WTC11 (cell line): ENCODE results near the gene GRID2.

Experiments
- CREB1 ChIP-seq: sonication (generic); formaldehyde crosslinking; IDR thresholded peaks from 2 replicates; pipeline ENCODE4 v1.8.0; 2023; ENCODE audit warnings: mild to moderate bottlenecking, missing genetic modification reagents
- JAZF1 ChIP-seq: fragments of 250-450 bp; sonication (Bioruptor Pico); IDR thresholded peaks from 2 replicates; pipeline ENCODE4 v1.9.0; 2021; ENCODE audit warnings: moderate library complexity, mild to moderate bottlenecking, inconsistent platforms
- NR1H2 ChIP-seq: sonication (generic); formaldehyde crosslinking; IDR thresholded peaks from 2 replicates; pipeline ENCODE4 v1.9.0; 2021; ENCODE audit warnings: mild to moderate bottlenecking, moderate library complexity, missing genetic modification reagents
- NR2C2 ChIP-seq: sonication (generic); formaldehyde crosslinking; IDR thresholded peaks from 2 replicates; pipeline ENCODE4 v1.8.0; 2022; ENCODE audit warnings: mild to moderate bottlenecking, missing genetic modification reagents
- TP53 ChIP-seq: sonication (generic); formaldehyde crosslinking; IDR thresholded peaks from 2 replicates; pipeline ENCODE4 v1.8.1; 2023; ENCODE audit warnings: mild to moderate bottlenecking, missing genetic modification reagents
- ZMAT4 ChIP-seq: fragments of 250-450 bp; sonication (Bioruptor Pico); IDR thresholded peaks from 2 replicates; pipeline ENCODE4 v1.9.0; 2021; ENCODE audit warnings: mild to moderate bottlenecking

GRCh38 chr4:93649828-93650227, 1346.1 kb downstream of the GRID2 start:
- TF ChIP-seq NR1H2 (no peak), CREB1 (CRISPR knock-in tag) (no peak), NR2C2 (CRISPR knock-in tag) (no peak), JAZF1 (no peak), TP53 (no peak), ZMAT4 (CRISPR knock-in tag) (no peak)
